ENCODE results near the gene CFB. TPM values are rescaled to one million over a fixed set of nuclear protein-coding genes. Genes with fewer than 3 reads are reported as not detected.

CFB gene
- total RNA-seq, 1 experiment from 2014 or later = 0.31 TPM

- H3K9me3 ChIP-seq (ENCODE audit: control insufficient read depth, low read depth, low read length) = no peaks in the 10 kb centered on the region
- H3K27me3 ChIP-seq (ENCODE audit: insufficient read depth, low read length) = no peaks in the 10 kb centered on the region
- no peak overlapping the region for H3K4me3 Mint-ChIP-seq
- H3K79me2 ChIP-seq (ENCODE audit: insufficient read depth, low read length) = no peaks in the 10 kb centered on the region
- 0 out of 4 replicates have a peak, but pooled peaks cover 0 to 2% of the 10 kb centered on the region in 2 experiments for H3K4me1 Mint-ChIP-seq
- H3K27ac ChIP-seq (ENCODE audit: insufficient read length, low read depth, low read length) = no peak overlapping the region
- H2BK5ac ChIP-seq (ENCODE audit: insufficient read length, low read length) = no peak overlapping the region
- H3K4me2 ChIP-seq (ENCODE audit: insufficient read depth, insufficient read length, low read length) = no peak overlapping the region
- no peak overlapping the region for H3K27ac Mint-ChIP-seq
- no peak for DNase-seq
- no peaks in the 10 kb centered on the region for H3K4me1 ChIP-seq (ENCODE audit: insufficient read depth, low read length)
- H4K20me1 ChIP-seq (ENCODE audit: control insufficient read depth, insufficient read depth, insufficient read length) = no peaks in the 10 kb centered on the region
- H3K4ac ChIP-seq (ENCODE audit: low read depth, low read length) = no peak overlapping the region
- no peaks in the 10 kb centered on the region for H3K9me3 Mint-ChIP-seq
- H3K23ac ChIP-seq (ENCODE audit: insufficient read length, low read depth, low read length) = no peak overlapping the region
- no peak overlapping the region for H2AFZ ChIP-seq (ENCODE audit: low read length)
- no peaks in the 10 kb centered on the region for H3K36me3 Mint-ChIP-seq (ENCODE audit: insufficient read depth in 1 of 3, low read depth in 3 of 3)
- H3K9ac ChIP-seq (ENCODE audit: extremely low read depth, insufficient read length, low read length) = no peak overlapping the region
- no peak overlapping the region for H2BK15ac ChIP-seq (ENCODE audit: low read depth, low read length)
- no peak overlapping the region for H4K5ac ChIP-seq (ENCODE audit: insufficient read length, low read depth, low read length)
- H3T11ph ChIP-seq (ENCODE audit: low read length) = no peak overlapping the region
- H3K23me2 ChIP-seq (ENCODE audit: insufficient read length, low read depth, low read length, poor library complexity, severe bottlenecking) = no peaks in the 10 kb centered on the region
- H2BK20ac ChIP-seq (ENCODE audit: low read depth, low read length, poor library complexity, severe bottlenecking) = no peak overlapping the region
- no peak overlapping the region for H4K91ac ChIP-seq (ENCODE audit: insufficient read length, low read depth, low read length)
- H3K56ac ChIP-seq (ENCODE audit: insufficient read length, low read depth, low read length) = no peak overlapping the region
- TF ChIP-seq, protein P1, sequence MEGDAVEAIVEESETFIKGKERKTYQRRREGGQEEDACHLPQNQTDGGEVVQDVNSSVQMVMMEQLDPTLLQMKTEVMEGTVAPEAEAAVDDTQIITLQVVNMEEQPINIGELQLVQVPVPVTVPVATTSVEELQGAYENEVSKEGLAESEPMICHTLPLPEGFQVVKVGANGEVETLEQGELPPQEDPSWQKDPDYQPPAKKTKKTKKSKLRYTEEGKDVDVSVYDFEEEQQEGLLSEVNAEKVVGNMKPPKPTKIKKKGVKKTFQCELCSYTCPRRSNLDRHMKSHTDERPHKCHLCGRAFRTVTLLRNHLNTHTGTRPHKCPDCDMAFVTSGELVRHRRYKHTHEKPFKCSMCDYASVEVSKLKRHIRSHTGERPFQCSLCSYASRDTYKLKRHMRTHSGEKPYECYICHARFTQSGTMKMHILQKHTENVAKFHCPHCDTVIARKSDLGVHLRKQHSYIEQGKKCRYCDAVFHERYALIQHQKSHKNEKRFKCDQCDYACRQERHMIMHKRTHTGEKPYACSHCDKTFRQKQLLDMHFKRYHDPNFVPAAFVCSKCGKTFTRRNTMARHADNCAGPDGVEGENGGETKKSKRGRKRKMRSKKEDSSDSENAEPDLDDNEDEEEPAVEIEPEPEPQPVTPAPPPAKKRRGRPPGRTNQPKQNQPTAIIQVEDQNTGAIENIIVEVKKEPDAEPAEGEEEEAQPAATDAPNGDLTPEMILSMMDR (conservative IDR thresholded peaks at IDR 0.05) = no peak
- H3K18ac ChIP-seq (ENCODE audit: insufficient read length, low read depth, low read length) = no peak overlapping the region
- H3K79me1 ChIP-seq (ENCODE audit: insufficient read depth, low read depth, low read length, poor library complexity, severe bottlenecking) = no peaks in the 10 kb centered on the region
- no CpG with 5 or more reads among the region's 8 CpGs for WGBS (ENCODE audit: extremely low coverage, insufficient read length, low lambda C conversion rate)
- no peak overlapping the region for H2BK12ac ChIP-seq (ENCODE audit: insufficient read length, low read depth, low read length)
- no peak overlapping the region for H2AK5ac ChIP-seq (ENCODE audit: insufficient read length, low read length)
- H4K8ac ChIP-seq (replicated peaks; ENCODE audit: insufficient read length, low read depth, low read length) = no peak overlapping the region
- H3K14ac ChIP-seq (ENCODE audit: insufficient read depth, low read length) = no peak overlapping the region
- H2BK120ac ChIP-seq (ENCODE audit: low read depth, low read length, poor library complexity, severe bottlenecking) = no peak overlapping the region
- no peaks in the 10 kb centered on the region for H3K27me3 Mint-ChIP-seq (ENCODE audit: low read depth)
Measured at GRCh38 chr6:31918069-31918720, 27.7 kb upstream of the CFB start.
